Anterior cingulate cortex (tissue), 58 donors: Measurements from ENCODE around the gene PTPRN2.
A peak's percentile ranks its signal among the peaks of the same experiment; 100 is the strongest.

Experiments
- DNase-seq, 58 donors: peaks; one replicate each; lab custom pipeline; 2025; lab: John Stamatoyannopoulos, UW

PTPRN2 gene

DNA sequence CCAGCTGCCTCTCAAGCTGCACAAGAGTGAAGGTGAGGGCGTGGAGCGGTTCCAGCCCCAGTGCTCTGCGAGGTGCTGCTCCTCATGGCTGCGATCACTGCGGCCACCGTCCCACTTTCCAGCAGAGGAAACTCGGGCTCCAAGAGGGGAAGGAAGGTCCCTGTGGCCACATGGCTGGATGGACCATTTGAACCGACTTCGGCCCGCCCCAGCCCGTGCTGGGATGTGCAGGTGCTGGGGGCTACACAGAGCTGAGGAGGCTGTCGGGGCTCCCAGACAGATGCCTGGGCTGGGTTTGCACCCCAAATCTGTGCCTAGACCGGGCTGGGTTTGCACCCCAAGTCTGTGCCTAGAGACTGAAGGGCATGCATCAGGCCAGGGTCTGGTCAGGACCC is 1064.3 kb downstream of the PTPRN2 start:
- no peak for DNase-seq

DNA sequence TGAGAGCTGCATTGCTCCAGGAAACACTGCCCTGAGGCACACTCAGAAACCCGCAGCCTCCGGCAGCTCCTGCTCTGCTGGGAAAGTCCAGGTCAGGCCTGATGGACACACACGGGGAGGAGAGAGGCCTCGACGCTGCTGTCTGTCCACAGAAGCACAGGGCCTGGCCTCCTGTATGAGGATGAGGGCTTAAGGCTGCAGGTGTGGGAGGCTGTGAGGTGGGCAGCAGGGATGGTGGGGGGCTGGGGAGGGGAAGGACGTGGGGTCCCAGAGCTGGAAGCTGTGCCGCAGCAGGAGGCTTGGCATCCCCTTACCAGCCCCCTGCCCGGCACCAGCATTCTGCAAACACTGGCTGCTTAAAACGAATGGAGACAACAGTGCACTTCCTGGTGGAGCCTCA is 1064.7 kb downstream of the PTPRN2 start:
- no peak for DNase-seq

DNA sequence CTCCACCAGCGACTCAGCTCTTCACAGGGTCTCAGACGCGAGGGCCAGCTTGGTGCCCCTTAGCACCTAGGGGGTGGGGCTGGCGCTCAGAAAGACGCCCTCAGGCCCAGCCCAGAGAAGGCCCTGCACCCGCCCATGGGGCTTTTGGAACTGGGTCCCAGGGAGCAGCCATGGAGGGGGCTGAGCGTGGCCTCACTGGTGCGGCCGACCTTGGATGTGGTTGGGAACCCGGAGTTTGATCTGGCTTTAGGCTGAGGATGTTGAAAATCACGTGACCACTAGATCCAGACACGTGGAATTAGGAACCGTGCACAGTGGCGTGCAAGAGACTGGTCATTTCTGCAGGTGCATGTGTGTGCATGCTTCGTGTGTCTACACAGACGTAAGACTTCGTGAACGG is 1065.4 kb downstream of the PTPRN2 start:
- no peak for DNase-seq

DNA sequence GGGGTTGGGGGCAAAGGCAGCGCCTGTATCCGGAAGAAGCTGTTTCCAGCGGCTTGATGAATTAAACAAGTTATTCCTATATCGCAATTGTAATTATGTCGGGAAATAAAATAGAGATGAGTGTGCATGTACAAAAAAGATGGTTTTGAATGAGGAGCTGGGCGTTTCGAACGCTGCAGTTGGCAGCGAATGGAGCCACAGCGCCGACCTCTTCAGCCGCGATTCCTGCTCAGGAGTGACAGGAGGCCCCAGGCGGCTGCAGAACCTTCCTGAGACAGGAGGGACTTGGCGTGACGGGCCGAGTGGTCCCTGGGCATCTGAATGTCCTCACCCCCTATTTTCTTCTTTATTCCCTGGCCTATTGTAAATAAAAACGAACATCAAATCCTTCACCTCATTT is 1065.9 kb downstream of the PTPRN2 start:
- DNase-seq, result no peak

DNA sequence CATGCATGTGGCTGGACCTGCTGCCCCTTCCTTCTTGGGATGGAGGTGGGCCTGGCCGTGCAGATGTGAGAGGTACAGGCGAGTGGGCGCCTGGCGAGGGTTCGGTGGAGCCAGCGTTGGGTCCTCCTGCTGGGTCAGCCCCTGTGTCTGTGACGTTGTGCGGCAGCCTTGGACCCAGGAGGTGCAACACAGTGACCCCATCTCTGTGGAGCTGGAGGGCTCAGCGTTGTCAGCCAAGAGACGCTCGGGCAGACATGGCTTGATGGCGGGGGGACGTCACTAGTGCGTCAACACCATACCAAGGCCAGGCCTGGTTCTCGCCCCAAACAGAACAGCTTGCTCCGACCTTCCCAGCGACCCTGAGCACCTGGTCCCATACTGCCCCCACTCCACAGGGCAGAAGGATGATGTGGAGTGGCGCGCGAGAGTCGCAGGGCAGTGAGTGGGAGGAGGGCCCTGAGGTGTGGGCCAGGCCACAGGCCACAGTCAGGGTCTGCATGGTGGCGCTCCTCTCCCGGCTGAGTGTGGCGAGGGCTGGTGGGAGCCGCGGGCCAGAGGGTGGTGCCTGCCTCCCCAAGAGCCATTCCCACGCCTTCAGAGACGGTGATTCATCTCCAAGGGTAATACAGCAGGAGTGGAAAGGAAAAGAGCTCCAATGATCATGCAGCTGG is 1066.4 kb downstream of the PTPRN2 start:
- peak in 1 of 58 donors; percentile 10 for DNase-seq

DNA sequence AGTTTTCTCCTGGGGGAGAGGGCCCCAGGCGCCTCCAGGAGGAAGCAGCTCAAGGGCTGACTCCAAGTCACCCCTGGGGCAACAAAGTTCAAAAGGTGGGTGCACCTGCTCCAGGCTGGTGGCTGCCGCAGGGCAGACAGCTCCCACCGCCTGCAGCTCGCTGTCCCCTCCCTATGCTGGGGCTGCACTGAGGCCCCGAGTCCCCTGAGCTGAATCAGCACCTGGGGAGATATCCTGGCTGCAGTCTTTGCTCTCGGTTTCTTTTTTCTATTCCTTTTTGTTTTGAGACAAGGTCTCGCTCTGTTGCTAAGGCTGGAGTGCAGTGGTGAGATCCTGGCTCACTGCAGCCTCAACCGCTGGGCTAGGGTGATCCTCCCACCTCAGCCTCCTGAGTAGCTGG is 1067.4 kb downstream of the PTPRN2 start:
- no peak for DNase-seq

DNA sequence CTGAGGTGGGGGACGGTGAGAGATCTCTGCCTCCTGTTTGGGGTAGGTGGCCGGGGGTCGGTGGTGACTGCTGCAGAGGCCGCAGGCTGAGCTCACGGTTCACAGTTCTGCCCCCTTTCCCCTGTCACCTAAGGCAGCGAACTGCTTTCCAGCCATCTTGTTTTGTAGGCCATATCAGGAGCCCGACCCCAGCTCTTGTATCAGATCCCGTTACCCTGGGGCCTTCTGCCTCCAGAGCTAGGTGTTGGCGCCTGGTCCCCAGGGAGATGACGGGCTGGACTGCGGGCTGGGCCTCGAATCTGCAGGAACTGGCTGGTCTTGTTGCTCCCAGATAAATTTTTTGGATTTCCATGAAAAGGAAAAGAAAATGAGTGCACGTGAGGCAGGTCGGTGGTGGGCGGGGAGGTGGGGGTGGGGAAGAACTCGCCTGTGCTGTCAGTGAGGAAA is 1067.8 kb downstream of the PTPRN2 start:
- no peak for DNase-seq

DNA sequence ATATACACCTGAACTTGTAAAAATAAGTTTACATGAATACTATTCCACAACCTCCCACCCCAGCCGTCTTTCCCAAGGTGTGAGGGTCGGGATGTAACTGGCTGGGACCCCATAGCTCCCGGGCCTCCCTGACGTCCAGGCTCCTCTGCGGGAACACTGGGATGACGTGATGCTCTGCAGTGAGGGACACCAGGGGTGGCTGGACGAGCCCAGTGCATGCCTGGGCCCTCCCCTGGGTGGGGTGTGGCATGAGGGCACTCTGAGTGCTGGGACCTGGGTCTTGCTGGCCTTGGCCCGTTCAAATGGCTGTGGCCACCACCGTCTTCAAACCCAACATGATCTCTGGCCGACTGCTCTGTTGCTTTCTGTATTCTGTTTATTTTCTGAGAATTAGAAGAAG is 1068.4 kb downstream of the PTPRN2 start:
- DNase-seq, result no peak

DNA sequence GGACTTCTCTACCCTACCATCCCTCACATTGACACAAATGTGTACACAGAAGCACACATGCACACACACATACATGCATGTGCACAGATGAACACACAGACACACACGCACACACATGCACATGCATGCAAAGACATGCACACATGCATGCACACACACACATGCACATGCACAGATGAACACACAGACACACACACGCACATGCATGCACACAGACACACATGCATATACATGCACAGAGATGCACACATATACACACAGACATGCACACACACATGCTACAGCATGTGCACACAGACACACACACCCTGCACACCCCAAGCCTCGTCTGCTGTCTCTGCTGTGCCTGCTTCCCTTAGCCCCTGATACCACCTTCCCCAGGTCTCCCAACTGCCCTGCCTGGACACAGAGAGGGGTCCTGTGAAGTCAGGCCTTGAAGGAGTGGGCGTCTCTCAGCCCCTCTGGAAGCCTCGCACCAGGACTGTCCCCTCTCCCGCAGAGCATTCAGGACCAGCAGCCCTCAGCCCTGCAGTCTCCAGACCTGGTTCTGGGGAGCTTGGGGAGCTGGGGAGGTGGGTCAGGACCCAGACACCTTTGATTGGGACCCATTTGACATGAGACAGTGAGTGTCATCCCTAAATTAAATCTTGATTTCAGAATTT is 1069.0 kb downstream of the PTPRN2 start:
- DNase-seq, result no peak

DNA sequence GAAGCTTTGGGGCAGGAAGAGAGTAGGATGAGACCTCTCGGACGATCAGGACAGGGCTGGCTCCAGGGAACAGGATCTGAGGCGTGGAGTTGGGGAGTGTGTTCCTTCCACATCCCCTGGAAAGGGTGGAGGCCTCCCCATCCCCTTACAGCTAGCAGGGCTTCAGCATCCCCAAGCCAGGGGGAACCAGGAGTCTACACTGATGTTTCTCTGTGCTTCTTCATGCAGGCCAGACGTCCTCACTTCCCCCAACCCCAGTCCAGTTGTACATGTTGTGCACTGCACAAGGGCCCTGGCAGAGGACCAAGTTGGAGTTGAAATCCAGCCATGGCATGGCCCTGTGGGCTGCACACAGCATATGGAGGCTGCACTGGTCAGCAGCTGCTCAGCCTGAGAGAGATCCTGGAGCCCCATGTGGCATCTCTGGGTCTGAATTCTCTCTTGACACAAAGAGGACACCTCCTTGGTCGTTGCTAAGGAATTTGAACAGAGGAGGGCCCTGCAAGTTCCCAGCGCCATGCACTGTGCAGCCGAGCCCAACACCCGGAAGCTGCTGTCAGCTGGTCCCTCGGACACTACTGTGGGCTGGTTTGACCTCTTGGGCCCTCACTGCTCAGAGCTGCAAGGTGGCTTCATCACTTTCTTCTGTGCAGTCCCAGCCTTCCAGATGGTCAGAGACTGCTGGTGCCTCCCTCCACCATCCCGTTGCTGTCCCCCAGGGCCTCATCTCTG is 1069.7 kb downstream of the PTPRN2 start:
- no peak for DNase-seq

DNA sequence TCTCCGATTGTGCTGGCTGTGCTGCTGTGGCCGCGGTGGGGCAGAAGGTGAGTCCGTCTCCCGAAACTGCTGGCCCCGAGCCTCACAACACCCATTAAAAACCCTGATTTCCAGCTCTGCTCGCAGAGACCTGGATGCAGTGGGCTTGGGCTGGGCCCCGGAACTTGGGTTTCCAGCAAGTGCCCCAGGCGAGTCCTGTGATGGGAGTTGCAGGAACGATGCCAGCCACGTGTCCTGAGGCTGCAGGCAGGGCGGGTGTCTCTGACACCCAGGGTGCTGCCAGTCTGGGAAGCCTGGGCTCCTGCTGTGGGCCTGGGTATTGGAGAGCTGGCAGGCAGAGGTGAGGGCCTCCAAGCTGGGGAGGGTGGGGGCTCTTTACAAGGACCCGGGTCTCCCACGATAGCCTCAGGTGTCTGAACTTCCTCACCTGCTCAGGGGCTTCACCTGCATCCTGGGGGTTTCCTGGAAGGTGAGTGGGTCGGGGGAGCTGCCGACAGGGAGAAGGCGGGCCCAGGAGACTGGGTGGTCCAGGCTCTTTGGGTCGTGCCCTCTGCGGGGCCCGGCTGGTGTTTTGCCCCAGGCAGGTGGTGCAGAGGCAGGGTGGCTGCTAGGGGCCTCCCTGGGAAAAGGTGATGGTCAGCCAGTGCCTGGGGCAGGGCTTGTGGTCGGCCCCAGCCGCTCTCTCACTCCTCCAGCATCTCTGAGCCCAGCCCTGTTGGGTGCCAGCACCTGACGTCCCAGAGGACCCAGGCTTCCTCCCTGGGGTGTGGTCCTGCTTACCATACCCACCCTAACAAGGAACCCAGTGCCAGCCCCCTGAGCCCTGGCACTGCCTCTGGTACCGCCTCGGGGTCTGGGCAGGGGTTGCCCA is 1070.5 kb downstream of the PTPRN2 start:
- DNase-seq, result no peak

DNA sequence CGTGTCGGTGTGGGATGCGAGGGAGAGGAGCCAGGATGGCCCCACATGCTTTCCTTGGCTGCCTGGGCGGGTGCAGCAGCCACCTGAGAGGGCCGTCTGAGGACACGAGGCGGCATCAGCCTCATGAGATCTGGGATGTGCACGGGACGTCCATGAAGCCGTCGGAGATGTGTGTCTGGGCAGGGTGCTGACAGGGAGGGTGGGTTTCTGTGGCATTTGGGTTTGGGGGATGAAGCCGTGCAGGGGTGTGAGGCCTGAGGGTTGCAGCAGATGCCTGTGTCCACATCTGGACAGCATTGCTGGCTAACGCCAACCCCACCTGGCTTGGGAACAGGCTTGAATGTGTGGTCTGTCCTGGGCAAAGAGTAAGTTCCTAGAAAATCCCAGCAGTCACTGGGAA is 1071.3 kb downstream of the PTPRN2 start:
- no peak for DNase-seq

DNA sequence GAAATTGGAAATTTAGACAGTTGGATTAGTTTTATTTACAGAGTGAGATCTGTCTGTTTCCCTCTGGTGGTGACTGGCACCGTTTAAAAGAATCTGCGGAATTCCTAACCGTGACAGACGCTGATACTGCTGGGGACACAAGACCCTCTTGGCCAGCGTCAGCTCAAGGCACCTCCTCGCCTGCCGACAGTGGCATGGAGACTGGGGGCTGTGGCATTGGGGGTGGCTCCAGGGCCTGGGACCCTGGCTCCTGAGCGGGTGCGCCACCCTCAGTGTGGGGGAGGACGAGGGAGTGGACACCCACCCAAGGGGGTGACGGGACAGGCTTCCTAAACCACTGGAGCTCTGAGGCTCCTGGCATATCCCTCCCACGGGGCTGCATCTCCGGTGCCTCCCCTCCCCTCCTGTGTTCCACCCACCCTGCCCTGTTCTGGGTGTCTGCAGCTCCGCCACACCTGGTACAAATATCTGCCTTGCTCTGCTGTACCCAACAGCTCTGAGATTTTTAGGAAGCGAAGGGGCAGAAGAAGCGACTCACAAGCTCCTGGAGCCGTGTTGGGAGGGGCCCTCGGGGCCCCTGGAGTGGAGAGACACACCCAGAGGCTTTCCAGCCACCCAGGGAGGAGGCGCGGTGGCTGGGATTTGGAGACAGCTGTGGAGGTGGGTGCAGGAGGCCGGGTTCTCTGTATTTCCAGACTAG is 1072.1 kb downstream of the PTPRN2 start:
- peak in 1 of 58 donors; percentile 39 for DNase-seq

DNA sequence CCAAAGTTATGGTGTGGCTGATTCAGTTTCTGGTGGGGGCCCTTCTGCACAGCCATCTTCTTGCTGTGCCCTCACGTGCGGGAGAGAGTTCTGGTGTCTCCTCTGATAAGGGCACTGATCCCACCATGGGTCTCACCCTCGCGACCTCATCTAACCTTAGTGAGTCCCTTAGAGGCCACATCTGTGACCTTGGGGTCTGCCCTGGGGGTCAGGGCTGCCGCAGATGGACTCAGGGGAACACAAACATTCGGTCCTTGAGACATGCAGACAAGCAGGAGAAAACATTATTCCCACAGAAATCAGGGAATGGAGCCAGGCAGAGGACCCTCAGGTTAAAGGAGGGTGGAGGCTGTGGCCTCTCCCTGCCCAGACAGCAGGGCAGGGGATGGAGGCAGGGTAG is 1072.9 kb downstream of the PTPRN2 start:
- DNase-seq, result no peak

DNA sequence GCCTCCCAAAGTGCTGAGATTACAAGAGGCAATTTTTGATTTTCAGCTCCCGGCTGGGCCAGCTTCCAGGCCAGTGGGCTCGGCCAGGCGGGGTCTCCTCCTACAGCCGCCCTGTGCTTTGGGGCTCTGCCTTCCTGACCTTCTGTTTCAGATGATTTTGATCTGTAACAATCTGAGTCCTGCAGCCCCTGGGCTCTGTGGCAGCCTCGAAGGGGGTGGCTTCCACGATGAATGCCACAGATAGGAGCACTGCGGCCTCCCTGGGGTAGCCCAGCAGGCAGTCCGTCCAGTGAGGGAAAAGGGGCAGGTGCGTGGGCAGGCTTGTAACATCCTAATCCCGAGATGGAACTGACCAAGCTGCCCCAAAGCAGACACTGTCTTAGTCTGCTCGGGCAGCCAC is 1073.3 kb downstream of the PTPRN2 start:
- DNase-seq, result no peak

DNA sequence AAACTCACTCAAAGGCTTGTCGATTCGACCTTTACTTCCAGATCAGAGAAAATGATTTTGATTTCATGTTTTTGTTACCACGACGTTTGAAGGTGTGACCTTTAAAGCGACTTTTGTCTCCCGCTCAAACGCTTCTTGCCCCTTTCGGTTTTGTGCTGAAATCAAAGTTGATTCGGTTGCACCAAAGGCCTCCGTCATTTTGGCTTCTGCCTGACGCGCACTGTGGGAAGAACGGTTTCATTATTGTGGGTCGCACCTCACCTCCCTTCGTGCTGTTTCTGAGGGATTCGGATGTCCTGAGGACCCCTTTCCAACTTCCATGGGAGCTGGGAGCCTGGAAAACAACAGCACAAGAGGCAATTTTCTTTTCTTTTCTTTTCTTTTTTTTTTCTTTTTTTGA is 1073.9 kb downstream of the PTPRN2 start:
- DNase-seq, result no peak

DNA sequence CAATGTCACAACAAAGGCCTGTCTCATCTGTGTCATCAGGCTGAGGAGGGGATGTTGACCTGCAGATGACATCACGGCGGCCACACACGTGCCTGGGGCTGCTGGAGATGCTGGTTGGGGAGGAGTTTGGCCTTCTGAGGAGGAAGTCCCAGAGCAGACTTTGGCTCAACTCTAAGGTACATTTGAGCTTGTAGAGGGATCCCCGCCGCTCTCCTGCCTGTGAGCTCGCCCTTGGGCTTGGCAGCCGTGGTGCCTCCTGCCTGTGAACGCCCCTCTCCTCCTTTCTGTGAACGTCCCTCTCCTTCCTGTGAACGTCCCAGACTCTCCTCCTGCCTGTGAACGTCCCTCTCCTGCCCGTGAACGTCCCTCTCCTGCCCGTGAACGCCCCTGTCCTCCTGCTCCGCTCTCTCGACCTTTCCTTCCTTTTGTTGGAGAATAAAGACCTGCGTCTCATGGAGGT is 1074.4 kb downstream of the PTPRN2 start:
- no peak for DNase-seq

DNA sequence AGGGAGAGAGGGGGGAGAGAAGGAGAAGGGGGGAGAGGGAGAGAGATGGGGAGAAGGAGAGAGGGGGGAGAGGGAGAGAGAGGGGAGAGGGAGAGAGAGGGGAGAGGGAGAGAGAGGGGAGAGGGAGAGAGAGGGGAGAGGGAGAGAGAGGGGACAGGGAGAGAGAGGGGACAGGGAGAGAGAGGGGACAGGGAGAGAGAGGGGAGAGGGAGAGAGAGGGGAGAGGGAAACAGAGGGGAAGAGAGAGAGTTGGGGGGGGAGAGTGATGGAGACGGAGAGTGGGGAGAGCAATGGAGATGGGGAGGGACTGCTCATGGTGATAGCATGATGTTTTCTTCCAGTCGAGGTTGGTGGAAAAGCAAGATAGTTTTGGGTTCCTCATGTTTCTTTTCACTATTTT is 1078.4 kb downstream of the PTPRN2 start:
- no peak for DNase-seq

DNA sequence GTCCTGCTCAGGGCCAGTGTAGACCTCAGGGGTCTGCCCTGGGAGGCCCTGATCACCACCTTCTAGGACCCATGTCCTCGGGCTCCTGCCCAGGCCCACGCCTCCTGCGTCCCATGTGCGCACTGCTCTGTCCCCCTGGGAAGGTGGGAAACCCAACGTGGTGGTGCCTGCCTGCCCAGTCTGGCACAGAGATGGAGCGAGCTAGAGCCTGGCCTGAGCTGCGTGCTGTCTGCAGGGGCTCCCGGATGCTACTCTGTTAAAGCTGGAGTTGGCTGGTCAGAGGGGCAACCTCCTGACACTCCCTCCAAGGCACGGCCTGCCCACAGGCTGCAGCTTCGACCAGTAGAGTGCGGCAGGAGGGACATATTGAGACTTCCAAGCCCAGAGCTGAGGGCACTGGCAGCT is 1079.1 kb downstream of the PTPRN2 start:
- no peak for DNase-seq

DNA sequence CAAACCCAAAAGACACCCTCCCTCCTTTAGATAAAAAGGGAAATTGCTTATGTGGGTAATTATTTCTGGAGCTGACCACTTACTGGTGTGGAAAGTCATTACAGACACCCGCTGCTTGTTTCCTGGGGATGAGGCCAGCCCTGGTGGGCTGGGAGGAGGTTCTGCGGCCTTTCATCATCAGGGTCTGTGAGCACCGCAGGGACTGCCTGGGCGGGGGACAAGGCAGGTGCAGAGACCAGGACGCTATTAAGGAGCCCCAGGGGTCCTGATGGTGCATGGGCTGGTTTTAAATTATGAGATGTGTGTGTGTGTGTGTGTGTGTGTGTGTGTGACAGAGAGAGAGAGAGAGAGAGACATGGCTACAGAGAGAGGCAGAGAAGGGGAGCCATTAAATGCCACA is 1079.6 kb downstream of the PTPRN2 start:
- no peak for DNase-seq
